ENCODE results near the gene CCDC71.

CCDC71 gene

DNA sequence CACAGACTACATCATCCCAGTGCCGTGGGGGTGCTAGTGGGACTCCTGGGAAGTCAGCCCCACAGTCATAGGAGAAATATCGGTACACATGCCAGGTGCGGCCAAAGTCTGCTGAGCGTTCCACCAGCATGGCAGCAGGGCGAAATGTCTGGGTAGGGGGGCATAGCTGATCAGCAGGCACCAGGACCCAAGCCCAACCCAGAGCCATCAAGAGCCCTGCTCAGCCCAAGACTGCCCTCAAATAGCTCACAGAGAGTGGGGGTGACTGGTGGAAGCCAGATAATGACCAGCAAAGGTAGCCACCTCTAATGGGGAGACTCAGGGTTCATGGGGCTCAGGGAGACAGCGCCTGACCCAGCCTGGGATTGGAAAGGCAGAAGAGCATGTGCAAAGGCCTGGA is 34.6 kb downstream of the CCDC71 start:
- CTCF ChIA-PET: no interaction called here
- TF ChIP-seq FOXM1 (IDR thresholded peaks at IDR 0.05; ENCODE audit: borderline replicate concordance): no peak
- TF ChIP-seq NFRKB (IDR thresholded peaks at IDR 0.05): no peak
- no peak for TF ChIP-seq SUZ12 (IDR thresholded peaks at IDR 0.05)
- no peak for TF ChIP-seq FOXK2 (IDR thresholded peaks at IDR 0.05)
- no peak for TF ChIP-seq BHLHE40 (IDR thresholded peaks at IDR 0.05; ENCODE audit: borderline replicate concordance)
- no peak for TF ChIP-seq CTBP1 (IDR thresholded peaks at IDR 0.05; ENCODE audit: borderline replicate concordance)
- no peak for TF ChIP-seq TARDBP (IDR thresholded peaks at IDR 0.05)
- TF ChIP-seq LEF1 (IDR thresholded peaks at IDR 0.05; ENCODE audit: borderline replicate concordance): no peak
- no peak for TF ChIP-seq FOXA1 (IDR thresholded peaks at IDR 0.05)
- TF ChIP-seq ZNF384 (IDR thresholded peaks at IDR 0.05): no peak
- no peak for TF ChIP-seq L3MBTL2 (conservative IDR thresholded peaks at IDR 0.05)
- TF ChIP-seq HDGF (IDR thresholded peaks at IDR 0.05; ENCODE audit: borderline replicate concordance): no peak
- TF ChIP-seq ARNT (IDR thresholded peaks at IDR 0.05): no peak
- no peak for DNase-seq (ENCODE audit: extremely low spot score)
- POLR2A ChIA-PET: interaction anchor here (1.1 to 5.2 kb wide), 6 partner anchors 9 to 125 kb away, joined by 3 to 66 read pairs (median 8); partner anchors contain the start of genes QRICH1, USP19 and WDR6

DNA sequence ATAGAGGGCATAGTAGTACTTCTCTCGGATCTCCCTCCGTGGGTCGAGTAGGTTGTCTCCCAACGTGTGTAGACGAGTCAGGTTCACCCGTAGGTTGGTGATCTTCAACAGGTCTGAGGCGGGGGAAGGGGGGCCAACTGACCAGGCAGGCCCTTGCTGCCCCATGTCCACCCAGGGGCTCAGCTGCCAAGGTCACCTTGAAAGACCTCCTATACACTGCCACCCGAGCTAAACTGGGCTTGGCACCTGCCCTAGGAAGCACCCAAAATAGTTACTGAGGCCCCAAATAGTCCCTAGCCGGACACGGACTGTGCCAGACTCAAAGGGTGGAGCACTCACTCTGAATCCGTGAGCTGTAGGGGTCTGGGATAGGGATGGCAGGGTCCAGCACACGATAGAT is 35.1 kb downstream of the CCDC71 start:
- ChIA-PET CTCF (interaction anchor here (0.5 kb wide), 1 partner anchor 136 kb away, joined by 3 read pairs; no protein-coding TSS in a partner anchor), POLR2A (interaction anchor here (1.5 to 5.2 kb wide), 3 partner anchors 10 to 124 kb away, joined by 7 to 66 read pairs (median 32); partner anchors contain the start of genes QRICH1, USP19 and WDR6)
- no peak for DNase-seq (ENCODE audit: extremely low spot score)
- TF ChIP-seq L3MBTL2 (conservative IDR thresholded peaks at IDR 0.05) (no peak), ZNF384 (IDR thresholded peaks at IDR 0.05) (no peak), HDGF (IDR thresholded peaks at IDR 0.05; ENCODE audit: borderline replicate concordance) (no peak), FOXA1 (IDR thresholded peaks at IDR 0.05) (no peak), NFRKB (IDR thresholded peaks at IDR 0.05) (no peak), LEF1 (IDR thresholded peaks at IDR 0.05; ENCODE audit: borderline replicate concordance) (no peak), CTBP1 (IDR thresholded peaks at IDR 0.05; ENCODE audit: borderline replicate concordance) (no peak)

DNA sequence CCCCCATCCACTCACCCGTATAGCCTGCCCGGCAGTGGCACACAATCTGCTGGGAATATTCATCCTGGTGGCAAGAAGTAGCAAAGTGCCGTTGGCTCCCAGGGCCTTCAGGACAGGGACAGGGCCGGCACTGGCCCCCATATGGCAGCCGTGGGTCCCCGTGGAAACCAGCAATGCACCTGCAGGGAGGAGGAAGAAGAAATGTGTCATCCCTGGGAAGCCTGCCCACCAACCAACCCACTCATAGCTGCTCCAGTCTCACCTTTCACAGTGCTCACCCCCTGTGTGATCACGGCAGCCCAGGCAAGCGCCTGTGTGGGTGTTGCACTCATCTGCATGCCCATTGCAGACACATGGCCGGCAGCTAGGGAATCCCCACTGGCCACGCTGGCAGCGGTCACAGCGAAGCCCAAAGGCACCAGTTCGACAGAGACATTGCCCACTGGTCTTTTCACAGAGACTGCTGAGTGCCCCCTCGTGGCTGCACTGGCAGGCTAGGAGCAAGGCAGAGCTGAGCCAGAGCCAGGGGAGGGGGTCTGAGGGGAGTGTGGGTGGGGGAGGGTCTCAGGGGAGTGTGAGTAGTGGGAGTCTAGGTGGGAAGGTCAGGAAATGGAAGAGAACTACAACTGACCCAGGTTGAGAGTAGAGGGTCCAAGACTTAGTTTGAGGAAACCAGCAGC is 41.0 kb downstream of the CCDC71 start:
- TF ChIP-seq ZNF384 (IDR thresholded peaks at IDR 0.05) (no peak), FOXA1 (IDR thresholded peaks at IDR 0.05) (no peak), LEF1 (IDR thresholded peaks at IDR 0.05; ENCODE audit: borderline replicate concordance) (no peak), SUZ12 (IDR thresholded peaks at IDR 0.05) (no peak), SP1 (IDR thresholded peaks at IDR 0.05) (no peak)
- POLR2A ChIA-PET: interaction anchor here (1.0 kb wide), 1 partner anchor 7 kb away, joined by 3 read pairs; the partner anchor contains the start of gene LAMB2
- CTCF ChIA-PET: no interaction called here
- no peak for DNase-seq (ENCODE audit: extremely low spot score)

DNA sequence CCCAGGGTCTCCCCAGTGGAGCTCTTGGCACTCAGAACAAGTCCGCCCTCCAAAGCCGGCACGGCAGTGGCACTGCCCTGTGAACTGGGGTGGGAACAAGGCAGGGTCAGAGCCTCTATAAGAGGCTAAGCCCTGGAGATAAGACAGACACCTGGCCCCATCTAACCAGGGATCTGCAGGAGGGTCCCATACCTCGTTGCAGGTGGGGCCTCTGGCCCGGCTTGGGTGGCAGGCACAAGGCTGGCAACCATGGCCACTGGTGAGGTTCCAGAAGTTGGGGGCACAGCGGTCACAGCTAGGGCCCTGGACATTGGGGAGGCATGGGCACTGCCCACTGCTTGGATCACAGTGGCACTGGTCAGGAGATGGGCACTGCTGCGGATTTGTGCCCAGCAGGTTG is 41.9 kb downstream of the CCDC71 start:
- no peak for DNase-seq (ENCODE audit: extremely low spot score)
- CTCF ChIA-PET: no interaction called here
- TF ChIP-seq FOXA1 (IDR thresholded peaks at IDR 0.05) (no peak), FOXM1 (IDR thresholded peaks at IDR 0.05; ENCODE audit: borderline replicate concordance) (no peak), FOXK2 (IDR thresholded peaks at IDR 0.05) (no peak), HDGF (IDR thresholded peaks at IDR 0.05; ENCODE audit: borderline replicate concordance) (no peak), NFRKB (IDR thresholded peaks at IDR 0.05) (no peak), ZNF384 (IDR thresholded peaks at IDR 0.05) (no peak), BHLHE40 (IDR thresholded peaks at IDR 0.05; ENCODE audit: borderline replicate concordance) (no peak), CTBP1 (IDR thresholded peaks at IDR 0.05; ENCODE audit: borderline replicate concordance) (no peak), TARDBP (IDR thresholded peaks at IDR 0.05) (no peak), LEF1 (IDR thresholded peaks at IDR 0.05; ENCODE audit: borderline replicate concordance) (no peak), SUZ12 (IDR thresholded peaks at IDR 0.05) (no peak), L3MBTL2 (conservative IDR thresholded peaks at IDR 0.05) (no peak), ELF4 (IDR thresholded peaks at IDR 0.05) (no peak), SP1 (IDR thresholded peaks at IDR 0.05) (no peak), ARNT (IDR thresholded peaks at IDR 0.05) (no peak)
- TF ChIP-seq, protein P1, sequence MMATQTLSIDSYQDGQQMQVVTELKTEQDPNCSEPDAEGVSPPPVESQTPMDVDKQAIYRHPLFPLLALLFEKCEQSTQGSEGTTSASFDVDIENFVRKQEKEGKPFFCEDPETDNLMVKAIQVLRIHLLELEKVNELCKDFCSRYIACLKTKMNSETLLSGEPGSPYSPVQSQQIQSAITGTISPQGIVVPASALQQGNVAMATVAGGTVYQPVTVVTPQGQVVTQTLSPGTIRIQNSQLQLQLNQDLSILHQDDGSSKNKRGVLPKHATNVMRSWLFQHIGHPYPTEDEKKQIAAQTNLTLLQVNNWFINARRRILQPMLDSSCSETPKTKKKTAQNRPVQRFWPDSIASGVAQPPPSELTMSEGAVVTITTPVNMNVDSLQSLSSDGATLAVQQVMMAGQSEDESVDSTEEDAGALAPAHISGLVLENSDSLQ (IDR thresholded peaks at IDR 0.05): no peak
- POLR2A ChIA-PET: interaction anchor here (1.0 kb wide), 1 partner anchor 8 kb away, joined by 3 read pairs; the partner anchor contains the start of gene LAMB2

DNA sequence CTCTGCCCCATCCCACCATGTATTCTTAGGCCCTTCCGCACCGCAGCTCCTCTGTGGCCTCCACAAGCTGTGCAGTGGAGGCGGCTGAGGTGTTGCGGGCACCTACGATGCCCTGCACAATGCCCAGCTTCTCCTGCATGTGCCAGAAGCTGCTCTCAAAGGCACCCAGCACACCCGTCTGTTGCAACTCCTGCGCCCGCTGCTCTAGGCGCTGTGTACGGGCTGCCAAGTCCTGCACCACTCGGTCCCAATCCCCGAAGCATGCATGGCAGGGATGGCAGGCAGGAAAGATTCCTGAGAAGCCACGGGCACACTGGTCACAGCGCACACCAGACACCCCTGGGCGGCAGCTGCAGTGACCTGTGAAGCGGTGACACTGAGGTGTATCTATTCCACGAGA is 42.4 kb downstream of the CCDC71 start:
- no peak for TF ChIP-seq HDGF (IDR thresholded peaks at IDR 0.05; ENCODE audit: borderline replicate concordance)
- no peak for TF ChIP-seq FOXA1 (IDR thresholded peaks at IDR 0.05)
- no peak for TF ChIP-seq FOXK2 (IDR thresholded peaks at IDR 0.05)
- TF ChIP-seq SP1 (IDR thresholded peaks at IDR 0.05): no peak
- TF ChIP-seq CTBP1 (IDR thresholded peaks at IDR 0.05; ENCODE audit: borderline replicate concordance): no peak
- no peak for TF ChIP-seq SUZ12 (IDR thresholded peaks at IDR 0.05)
- ChIA-PET POLR2A (no interaction called here), CTCF (no interaction called here)
- DNase-seq (ENCODE audit: extremely low spot score): no peak

DNA sequence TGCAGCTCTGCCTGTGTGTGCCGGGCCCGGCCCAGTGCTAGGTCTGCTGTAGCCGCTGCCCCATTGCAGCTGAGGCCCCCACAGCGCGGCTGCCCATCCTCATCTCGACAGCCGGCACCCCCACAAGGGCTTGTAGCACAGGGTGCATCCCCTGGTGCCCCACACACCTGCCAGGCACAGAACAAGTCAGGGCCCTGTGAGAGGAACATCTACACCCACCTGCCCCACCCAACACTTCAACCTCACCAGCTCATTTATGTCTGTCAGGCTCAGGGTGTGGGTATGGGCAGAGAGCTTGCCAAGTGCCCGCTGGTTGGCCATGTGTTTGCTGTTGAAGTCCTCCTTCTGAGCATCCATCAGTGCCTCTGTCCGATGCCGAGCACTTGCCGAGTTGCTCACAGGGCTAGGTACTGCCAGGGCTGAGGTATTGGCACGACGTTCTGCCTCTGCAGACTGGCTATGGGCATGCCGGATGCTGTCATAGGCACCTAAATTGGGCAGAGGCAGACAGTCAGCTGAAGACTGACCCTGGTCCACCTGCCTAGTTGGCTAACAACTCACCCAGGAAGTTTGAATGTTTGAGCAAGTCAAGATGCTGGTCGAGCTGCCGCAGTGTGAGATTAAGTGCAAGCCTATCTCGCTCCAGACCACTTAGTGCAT is 43.1 kb downstream of the CCDC71 start:
- TF ChIP-seq SUZ12 (IDR thresholded peaks at IDR 0.05) (no peak), LEF1 (IDR thresholded peaks at IDR 0.05; ENCODE audit: borderline replicate concordance) (no peak), HDGF (IDR thresholded peaks at IDR 0.05; ENCODE audit: borderline replicate concordance) (no peak), NFRKB (IDR thresholded peaks at IDR 0.05) (no peak), L3MBTL2 (conservative IDR thresholded peaks at IDR 0.05) (no peak), TARDBP (IDR thresholded peaks at IDR 0.05) (no peak), ARNT (IDR thresholded peaks at IDR 0.05) (no peak), FOXK2 (IDR thresholded peaks at IDR 0.05) (no peak), FOXA1 (IDR thresholded peaks at IDR 0.05) (no peak), FOXM1 (IDR thresholded peaks at IDR 0.05; ENCODE audit: borderline replicate concordance) (no peak), BHLHE40 (IDR thresholded peaks at IDR 0.05; ENCODE audit: borderline replicate concordance) (no peak), ELF4 (IDR thresholded peaks at IDR 0.05) (no peak), SP1 (IDR thresholded peaks at IDR 0.05) (no peak), ZNF384 (IDR thresholded peaks at IDR 0.05) (no peak)
- TF ChIP-seq, protein P1 (IDR thresholded peaks at IDR 0.05): no peak
- ChIA-PET POLR2A (interaction anchor here (1.3 to 2.0 kb wide), 3 partner anchors 10 to 116 kb away, joined by 4 to 8 read pairs (median 6); partner anchors contain the start of genes LAMB2, QRICH1 and WDR6), CTCF (no interaction called here)
- no peak for DNase-seq (ENCODE audit: extremely low spot score)

All from HEK293T (cell line).